Measurements from ENCODE around the gene TBX20. TPM values are rescaled to one million over a fixed set of nuclear protein-coding genes. Genes with fewer than 3 reads are reported as not detected.
"Not testable (repeated sequence)": the region's sequence is repeated elsewhere in the genome, so short reads cannot be mapped to it uniquely, and the experiment has no call there.

TBX20 gene
- total RNA-seq, 2 donors from 2014 or later, result not detected

GRCh38 chr7:35198370-35199140 lies 55.3 kb downstream of the TBX20 start:
- H3K36me3 Mint-ChIP-seq; ATAC-seq; H3K9me3 Mint-ChIP-seq; H3K27ac Mint-ChIP-seq; DNase-seq (ENCODE audit: low spot score in 2 of 2): not testable (repeated sequence)

- DNase-seq (ENCODE audit: low spot score in 2 of 2); ATAC-seq; H3K36me3 Mint-ChIP-seq; H3K9me3 Mint-ChIP-seq; H3K27ac Mint-ChIP-seq: not testable (repeated sequence)
These were observed 62.3 kb downstream of the TBX20 start for GRCh38 chr7:35191571-35191970.

DNA sequence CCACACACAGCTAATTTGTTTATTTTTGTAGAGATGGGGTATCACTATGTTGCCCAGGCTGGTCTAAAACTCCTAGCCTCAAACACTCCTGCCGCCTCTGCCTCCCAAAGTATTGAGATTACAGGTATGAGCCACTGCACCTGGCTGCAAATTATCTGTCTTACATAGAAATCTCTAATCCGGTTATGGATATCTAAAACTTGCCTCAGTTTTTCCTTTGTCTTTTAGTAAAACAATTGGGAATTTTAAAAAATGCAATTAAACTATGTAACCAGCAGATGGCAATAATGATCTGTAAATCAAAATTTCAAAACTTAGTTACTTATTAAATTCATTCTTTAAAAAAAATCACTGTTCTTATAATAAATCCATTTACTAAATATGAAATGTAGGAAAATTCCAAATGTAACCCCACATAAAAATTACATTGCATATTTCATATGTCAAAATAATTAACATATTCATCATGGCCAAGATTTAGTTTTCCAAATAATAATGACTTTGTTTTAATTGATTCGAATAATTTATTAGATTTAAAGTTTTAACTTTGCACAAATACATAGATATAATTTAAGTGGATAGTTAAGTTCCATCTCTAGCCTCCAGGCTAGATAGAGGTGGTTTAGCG lies 63.6 kb downstream of the TBX20 start:
- not testable (repeated sequence) for H3K9me3 Mint-ChIP-seq, H3K36me3 Mint-ChIP-seq, ATAC-seq

GRCh38 chr7:35186751-35187150 lies 67.1 kb downstream of the TBX20 start:
- H3K27ac Mint-ChIP-seq, H3K9me3 Mint-ChIP-seq, H3K36me3 Mint-ChIP-seq: not testable (repeated sequence)
- DNase-seq (ENCODE audit: low spot score in 2 of 2) (peak in 1 of 2 donors; percentile 2), ATAC-seq (peak in 1 of 2 donors; percentile 11)

More for the DNA sequence above, 63.6 kb downstream of the TBX20 start:
- DNase-seq (ENCODE audit: low spot score in 2 of 2); H3K27ac Mint-ChIP-seq: not testable (repeated sequence)

GRCh38 chr7:35185908-35186731 lies 67.8 kb downstream of the TBX20 start:
- Mint-ChIP-seq H3K27ac (no peak overlapping the region), H3K9me3 (no peaks in the 10 kb centered on the region), H3K36me3 (no peaks in the 10 kb centered on the region)
- peak in 1 of 2 donors; percentile 12 for DNase-seq (ENCODE audit: low spot score in 2 of 2)
- ATAC-seq, result peak in 1 of 2 donors; percentile 57

GRCh38 chr7:35185578-35185907 lies 68.4 kb downstream of the TBX20 start:
- H3K9me3 Mint-ChIP-seq; H3K27ac Mint-ChIP-seq; DNase-seq (ENCODE audit: low spot score in 2 of 2); H3K36me3 Mint-ChIP-seq; ATAC-seq: not testable (repeated sequence)

- ATAC-seq; H3K9me3 Mint-ChIP-seq; H3K36me3 Mint-ChIP-seq; H3K27ac Mint-ChIP-seq; DNase-seq (ENCODE audit: low spot score in 2 of 2): not testable (repeated sequence)
These were observed 68.9 kb downstream of the TBX20 start for GRCh38 chr7:35184961-35185360.

- H3K36me3 Mint-ChIP-seq; H3K27ac Mint-ChIP-seq; H3K9me3 Mint-ChIP-seq; ATAC-seq; DNase-seq (ENCODE audit: low spot score in 2 of 2): not testable (repeated sequence)
These were observed 69.9 kb downstream of the TBX20 start for GRCh38 chr7:35183873-35184503.

- H3K36me3 Mint-ChIP-seq; H3K27ac Mint-ChIP-seq; ATAC-seq; H3K9me3 Mint-ChIP-seq; DNase-seq (ENCODE audit: low spot score in 2 of 2): not testable (repeated sequence)
These were observed 73.2 kb downstream of the TBX20 start for GRCh38 chr7:35180665-35181064.

GRCh38 chr7:35173176-35173575 lies 80.7 kb downstream of the TBX20 start:
- not testable (repeated sequence) for H3K9me3 Mint-ChIP-seq; ATAC-seq; H3K27ac Mint-ChIP-seq; DNase-seq (ENCODE audit: low spot score in 2 of 2); H3K36me3 Mint-ChIP-seq

DNA sequence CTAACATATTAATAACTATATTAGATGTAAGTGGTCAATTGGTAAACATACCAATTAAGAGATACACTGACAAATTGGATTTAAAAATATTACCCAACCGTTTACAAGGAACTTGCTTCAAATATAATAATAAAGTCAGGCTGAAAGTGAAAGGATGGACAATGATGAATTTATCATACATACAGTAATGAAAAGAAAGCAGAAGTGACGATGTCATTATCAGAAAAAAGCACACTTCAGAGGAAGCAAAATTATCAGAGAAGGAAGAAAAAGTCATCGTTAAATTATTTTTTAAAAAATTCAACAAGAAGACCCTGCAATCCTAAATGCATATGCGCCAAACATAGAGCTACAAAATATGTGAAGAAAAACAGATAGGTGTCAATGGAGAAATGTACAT lies 81.8 kb downstream of the TBX20 start:
- H3K27ac Mint-ChIP-seq; H3K9me3 Mint-ChIP-seq; ATAC-seq; H3K36me3 Mint-ChIP-seq; DNase-seq (ENCODE audit: low spot score in 2 of 2): not testable (repeated sequence)

- H3K9me3 Mint-ChIP-seq; DNase-seq (ENCODE audit: low spot score in 2 of 2); H3K36me3 Mint-ChIP-seq; ATAC-seq; H3K27ac Mint-ChIP-seq: not testable (repeated sequence)
These were observed 86.2 kb downstream of the TBX20 start for GRCh38 chr7:35167658-35168057.

GRCh38 chr7:35167158-35167557 lies 86.7 kb downstream of the TBX20 start:
- not testable (repeated sequence) for ATAC-seq; H3K27ac Mint-ChIP-seq; DNase-seq (ENCODE audit: low spot score in 2 of 2); H3K9me3 Mint-ChIP-seq; H3K36me3 Mint-ChIP-seq

GRCh38 chr7:35161059-35161740 lies 92.7 kb downstream of the TBX20 start:
- not testable (repeated sequence) for H3K9me3 Mint-ChIP-seq; DNase-seq (ENCODE audit: low spot score in 2 of 2); H3K27ac Mint-ChIP-seq; ATAC-seq; H3K36me3 Mint-ChIP-seq

All from activated naive CD4-positive, alpha-beta T cell treated with anti-CD3 and anti-CD28 coated beads, Interleukin-2, amount 50 U/mL, for 72 hours (primary cell).